Stimulated activated CD4-positive, alpha-beta T cell treated with anti-CD3 and anti-CD28 coated beads, Interleukin-1b, Interleukin-23, amount 100 ng/mL, for 48 hours (primary cell): Measurements from ENCODE around the gene ITGB3.
"Not testable (repeated sequence)": the region's sequence is repeated elsewhere in the genome, so short reads cannot be mapped to it uniquely, and the experiment has no call there.

Experiments used
- DNase-seq: peaks from one replicate; pipeline ENCODE4 v3.0.0-alpha.2; 2020

Gene ITGB3

DNA sequence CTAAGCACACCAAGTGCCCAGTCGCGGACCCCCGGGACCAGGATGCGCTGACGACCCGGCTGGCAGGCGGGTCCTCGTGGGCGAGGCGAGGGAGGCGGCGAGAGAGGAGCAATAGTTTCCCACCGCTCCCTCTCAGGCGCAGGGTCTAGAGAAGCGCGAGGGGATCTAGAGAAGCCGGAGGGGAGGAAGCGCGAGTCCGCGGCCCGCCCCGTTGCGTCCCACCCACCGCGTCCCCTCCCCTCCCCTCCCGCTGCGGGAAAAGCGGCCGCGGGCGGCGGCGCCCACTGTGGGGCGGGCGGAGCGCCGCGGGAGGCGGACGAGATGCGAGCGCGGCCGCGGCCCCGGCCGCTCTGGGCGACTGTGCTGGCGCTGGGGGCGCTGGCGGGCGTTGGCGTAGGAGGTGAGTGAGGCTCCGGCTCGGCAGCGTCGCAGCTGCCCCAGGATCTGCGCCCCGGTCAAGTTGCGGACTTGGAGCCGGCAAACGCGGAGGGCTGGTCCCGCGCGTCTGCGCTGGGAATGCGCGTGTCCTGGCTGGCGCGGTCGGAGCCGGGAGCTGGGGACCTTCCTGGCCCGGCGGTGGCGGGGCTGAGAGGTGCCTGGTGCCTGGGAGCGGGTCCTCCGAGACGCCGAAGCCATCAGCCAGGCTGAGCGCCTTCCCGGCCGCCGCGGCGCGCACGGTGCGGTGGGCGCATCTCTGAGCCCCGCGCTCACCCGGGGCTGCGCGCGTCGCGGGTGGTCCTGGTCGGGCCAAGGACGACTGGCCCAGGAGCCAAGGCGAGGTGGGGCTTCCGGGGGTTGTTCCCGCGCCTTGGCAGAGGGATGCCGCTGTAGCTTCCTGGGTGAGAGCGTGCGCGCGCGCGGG, at the start of gene ITGB3:
Gene ITGB3 (plus strand): TSS at position 287 of the 862 bp plus-strand sequence. CDS start 35 bp downstream, at position 322.
- DNase-seq = peak; percentile 54

DNA sequence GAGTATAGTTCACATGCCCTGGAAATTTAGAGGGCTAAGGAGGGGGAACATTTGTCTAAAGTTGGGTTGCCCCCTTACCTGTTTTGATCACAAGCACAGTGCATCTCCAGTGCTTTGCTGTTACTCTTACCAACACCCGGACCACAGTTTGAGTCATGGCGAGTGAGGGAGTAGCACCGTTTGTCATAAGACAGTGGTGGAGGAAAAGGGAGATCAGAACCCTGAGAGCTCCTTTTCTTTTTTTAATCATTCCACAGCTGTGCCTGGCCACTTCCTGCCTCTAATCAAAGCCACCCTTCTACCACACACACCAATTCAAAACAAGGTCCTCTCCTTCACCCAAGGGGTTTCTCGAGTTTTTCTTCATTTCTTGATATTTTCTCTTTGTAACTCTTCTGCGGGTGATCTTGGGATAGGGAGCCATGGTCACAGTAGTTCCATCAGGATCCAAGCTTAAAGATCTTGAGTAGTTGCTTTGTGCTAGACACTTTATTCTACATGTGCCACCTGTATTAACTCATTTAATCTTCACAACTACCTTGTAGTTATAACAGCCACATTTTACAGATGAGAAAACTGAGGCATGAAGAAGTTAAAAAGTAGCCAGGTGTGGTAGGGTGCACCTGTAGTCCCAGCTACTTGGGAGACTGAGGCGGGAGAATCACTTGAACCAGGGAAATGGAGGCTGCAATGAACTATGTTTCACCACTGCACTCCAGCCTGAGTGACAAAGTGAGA, 49.5 kb upstream of the ITGB3 start:
- DNase-seq = peak; percentile 77

DNA sequence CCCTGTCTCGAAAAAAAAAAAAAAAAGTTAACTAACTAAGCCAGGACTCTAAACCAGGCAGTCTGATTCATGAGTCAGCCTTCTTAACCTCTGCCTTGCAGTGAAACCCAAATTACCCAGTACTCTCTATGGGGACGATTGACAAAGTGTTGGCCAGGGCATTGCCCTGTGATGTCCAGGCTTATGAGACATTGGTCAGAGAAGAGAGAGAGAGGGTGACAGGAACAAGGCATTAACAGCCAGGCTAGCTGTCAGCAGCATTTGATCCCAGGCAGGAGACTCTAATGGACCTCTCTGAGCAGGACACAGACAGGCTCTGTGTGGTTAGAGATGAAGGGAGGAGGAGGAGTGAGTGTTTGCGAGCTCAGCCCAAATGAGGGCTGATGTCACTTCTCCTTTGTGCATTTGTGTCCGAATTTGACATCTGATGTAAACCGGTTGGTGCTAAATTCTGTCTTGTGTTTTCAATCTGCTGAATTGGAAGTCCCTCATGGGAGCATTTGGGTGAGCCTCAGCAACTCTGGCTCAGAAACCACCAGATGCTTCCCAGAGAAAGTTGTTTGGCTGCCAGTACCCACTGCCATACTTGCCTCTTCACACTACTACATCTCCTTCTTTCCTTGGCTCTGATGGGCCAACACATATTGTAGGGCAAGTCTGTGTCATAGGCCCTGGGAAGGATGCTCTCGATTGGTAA, 48.8 kb upstream of the ITGB3 start:
- DNase-seq = peak; percentile 13

DNA sequence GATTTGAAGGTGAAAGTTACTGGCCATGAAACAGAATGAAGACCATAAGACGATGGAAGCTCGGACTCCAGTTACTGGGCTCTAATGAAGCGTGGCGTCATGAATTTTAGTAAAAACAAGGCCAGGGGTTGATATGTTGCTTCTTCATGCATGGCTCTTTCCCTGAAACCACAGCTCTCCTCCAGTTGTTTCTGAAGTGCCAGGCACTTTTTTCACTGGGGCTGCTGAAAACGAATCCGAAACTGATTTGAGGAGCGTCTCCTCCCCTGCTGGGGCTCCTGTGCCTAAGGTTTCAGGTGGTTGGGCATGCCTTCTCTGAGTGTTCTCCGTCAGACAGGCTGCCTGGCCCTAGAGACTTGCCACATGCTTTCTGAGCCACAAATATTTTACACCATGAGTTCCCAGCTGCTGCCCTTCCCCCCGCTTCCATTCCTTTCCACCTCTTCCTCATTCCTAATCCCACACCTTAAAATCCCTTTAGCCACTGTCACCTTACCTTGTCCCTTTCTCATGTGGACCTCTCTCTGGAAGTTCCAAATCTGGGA, 48.1 kb upstream of the ITGB3 start:
- peak; percentile 75 for DNase-seq

DNA sequence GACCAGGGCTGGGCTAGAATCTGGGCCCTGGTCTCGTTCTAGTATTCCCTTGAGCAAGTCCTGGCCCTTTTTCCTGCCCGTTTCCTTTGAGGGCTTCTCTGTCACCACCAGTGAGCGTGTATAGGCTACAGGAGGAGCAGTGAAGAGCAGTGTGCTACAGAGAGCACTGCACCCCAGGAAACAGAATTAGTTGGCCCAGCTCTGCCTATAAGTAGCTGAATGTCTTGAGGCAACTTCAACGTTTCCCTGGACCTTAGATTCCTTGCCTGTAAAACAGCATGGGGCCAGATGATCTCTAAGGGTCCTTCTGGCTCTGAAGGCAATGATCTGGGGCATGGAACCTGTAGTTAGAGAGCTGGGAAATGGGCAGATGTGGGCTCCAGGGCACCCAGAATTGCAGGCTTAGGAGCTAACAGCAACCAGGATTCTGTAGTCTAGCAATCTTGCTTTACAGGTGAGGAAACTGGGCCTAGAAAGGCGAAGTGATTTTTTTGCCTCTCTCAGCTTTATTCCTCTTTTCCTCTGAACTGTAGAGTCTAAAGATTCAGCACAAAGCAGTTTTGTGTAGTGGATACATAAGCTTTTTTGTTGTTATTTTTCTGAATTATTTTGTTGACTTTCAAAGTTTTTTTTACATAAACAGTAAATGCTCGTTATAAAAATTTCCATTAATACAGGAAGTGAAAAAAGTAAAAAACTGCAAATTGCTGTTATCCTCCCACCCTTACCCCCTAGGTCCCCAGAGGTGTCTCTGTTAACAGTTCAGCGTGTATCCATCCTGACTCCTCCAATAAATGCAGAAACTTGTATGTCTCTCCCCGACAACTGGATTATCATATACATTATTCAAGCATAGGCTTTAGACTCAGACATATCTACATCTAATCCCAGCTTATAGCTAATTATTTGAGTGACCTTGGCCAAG, 46.2 kb upstream of the ITGB3 start:
- DNase-seq = no peak

- DNase-seq = no peak
These were observed 44.7 kb upstream of the ITGB3 start, which contains the start of gene MYL4 for GRCh38 chr17:47208744-47209488. Gene MYL4 (plus strand): TSS chr17:47209348. CDS start chr17:47209423, 75 bp downstream.

DNA sequence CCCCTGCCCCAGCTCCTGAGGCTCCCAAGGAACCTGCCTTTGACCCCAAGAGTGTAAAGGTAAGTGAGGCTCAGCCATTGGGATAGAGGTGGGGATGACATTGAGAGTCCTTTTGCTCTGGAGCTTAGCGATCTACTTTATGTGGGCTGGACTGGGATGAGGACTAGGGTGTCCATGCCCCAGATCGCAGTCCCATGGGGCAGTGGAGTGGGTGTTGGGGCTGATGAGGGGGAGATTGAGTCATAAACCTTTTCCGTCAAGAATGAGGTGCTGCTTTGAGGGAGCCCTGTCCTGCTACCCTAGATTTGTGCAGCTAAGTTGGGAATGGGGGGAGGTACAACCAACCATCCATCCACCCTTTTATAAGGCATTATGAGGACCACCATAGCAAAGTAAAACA, 44.1 kb upstream of the ITGB3 start:
- no peak for DNase-seq

GRCh38 chr17:47210105-47210504, 43.5 kb upstream of the ITGB3 start:
- no peak for DNase-seq

- DNase-seq = no peak
These were observed 42.8 kb upstream of the ITGB3 start for GRCh38 chr17:47210779-47211178.

GRCh38 chr17:47212458-47212857, 41.2 kb upstream of the ITGB3 start:
- no peak for DNase-seq

GRCh38 chr17:47213540-47213939, 40.1 kb upstream of the ITGB3 start:
- no peak for DNase-seq

DNA sequence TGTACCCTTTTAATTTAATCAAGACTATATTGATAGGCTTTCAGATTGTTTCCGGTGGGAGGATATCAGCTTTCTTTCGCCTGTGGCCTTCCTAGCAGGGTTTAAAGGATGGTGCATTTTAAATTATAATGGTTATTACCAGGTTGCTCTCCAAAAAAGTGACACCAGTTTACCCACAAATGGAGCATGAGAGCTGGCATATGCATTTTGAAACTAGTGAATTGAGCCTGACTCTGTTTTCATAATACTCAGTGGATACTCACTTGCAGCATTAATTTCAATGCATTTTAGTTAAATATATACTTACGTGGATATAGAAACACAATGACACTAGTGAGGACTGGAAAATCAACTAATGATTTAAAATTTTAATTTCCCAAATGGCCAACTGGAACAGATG, 38.7 kb upstream of the ITGB3 start:
- DNase-seq = no peak

DNA sequence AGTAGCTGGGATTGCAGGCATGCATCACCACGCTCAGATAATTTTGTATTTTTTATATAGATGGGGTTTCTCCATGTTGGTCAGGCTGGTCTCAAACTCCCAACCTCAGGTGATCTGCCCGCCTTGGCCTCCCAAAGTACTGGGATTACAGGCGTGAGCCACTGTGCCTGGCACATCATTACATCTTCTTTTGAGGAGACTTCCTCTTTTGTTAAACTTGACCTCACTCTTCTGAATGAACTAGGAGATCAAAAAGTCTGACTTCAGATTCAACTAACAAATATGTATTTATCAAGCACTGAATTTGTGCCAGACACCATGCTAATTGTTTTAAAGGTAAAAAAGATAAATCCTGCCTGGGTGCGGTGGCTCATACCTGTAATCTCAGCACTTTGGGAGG, 36.8 kb upstream of the ITGB3 start:
- not testable (repeated sequence) for DNase-seq

- DNase-seq = not testable (repeated sequence)
These were observed 36.3 kb upstream of the ITGB3 start for GRCh38 chr17:47217279-47217678.

DNA sequence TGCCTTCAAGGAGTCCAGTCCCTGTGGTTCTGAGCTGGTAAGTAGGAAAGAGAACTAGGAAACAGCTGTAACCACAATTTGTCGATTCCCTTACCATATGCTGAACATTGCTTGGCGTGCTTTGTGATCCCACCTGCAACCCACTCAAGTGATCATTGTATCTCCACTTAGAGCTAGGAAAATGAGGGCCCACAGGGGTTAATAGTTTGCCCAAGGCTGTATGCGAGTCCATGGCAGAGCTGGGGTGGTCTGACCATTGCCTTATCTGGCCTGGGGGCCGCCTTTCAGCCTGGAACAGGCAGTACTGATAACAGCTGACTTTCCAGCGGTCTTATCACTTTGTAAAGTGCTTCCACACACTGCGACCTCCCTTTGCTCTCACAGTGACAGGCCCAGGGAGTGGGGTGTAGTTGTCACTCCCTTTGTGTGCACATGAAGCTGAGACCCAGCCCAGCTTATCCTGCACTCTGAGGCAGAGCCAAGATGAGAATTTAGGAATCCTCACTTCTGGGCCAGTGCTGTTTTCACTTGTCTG, 34.7 kb upstream of the ITGB3 start:
- no peak for DNase-seq

DNA sequence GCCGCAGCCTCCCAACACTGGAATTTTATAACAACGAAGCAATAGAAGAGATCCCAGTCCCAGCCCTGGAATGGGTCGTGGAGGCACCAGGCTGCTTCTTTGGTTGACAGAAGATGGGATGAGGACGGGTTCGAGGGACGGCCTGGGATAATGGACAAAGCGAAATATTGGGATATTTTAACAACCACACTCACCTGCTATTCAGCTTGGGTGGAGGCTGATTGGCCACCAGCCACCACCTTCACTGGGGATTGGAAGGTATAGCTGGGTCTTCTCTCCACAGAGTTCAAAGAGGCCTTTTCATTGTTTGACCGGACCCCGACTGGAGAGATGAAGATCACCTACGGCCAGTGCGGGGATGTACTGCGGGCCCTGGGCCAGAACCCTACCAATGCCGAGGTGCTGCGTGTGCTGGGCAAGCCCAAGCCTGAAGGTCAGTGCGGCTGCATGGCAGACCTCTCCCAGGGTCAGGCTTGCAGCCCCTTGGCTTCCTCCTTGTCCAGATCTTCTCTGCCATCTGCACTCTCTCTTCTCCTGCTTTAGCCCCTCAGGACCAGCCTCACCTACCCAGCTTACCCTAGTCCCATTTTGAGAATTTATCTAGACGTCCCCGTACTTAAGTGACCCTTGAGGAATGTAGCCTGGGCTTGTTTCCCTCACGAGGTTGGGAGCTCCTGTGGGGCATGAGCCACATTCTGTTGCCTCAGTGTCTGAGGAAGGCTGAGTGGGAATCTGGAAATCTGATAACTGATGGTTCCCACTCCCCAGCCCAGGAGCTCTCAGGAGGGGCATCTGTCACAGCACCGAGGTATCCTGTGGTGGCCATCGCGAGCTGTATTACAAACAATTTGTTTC, 33.8 kb upstream of the ITGB3 start:
- no peak for DNase-seq

GRCh38 chr17:47220531-47220999, 33.1 kb upstream of the ITGB3 start:
- DNase-seq = no peak

DNA sequence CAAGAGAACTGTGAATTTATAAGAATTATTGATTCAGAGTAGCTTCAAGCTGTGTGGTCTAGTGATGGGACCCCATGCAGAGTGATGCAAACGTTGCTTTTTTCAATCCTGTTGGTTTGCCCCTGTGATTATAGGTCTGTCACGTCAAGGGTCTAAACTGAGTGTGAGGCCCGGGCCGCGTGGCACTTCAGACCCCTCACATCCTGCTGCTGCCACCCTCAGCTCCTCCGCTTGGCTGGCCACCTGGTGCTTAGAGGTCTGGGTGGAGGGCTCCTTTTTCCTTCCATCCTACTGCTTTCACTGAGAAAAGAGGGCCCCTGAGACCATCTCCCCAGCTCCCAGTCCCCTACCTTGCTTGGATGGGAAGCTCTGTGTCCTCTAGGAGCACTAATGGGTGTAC, 32.5 kb upstream of the ITGB3 start:
- DNase-seq = no peak

DNA sequence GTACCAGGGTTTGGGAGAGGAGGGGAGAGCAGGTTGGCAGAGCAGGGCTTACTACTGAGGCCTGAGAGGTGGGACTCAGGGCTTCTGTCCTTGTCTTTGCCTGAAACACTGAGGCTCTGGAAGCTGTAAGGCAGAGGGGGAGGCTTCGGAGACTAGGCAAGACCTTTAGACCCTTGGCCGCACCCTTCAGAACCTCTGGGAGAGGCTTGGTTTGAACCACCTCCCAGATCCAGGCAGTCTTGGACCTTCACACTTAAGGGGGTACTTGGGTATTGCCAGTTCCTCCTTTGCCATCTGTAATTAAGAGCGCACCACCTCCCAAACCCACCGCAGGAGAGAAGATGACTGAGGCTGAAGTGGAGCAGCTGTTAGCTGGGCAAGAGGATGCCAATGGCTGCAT, 31.6 kb upstream of the ITGB3 start:
- DNase-seq = no peak

DNA sequence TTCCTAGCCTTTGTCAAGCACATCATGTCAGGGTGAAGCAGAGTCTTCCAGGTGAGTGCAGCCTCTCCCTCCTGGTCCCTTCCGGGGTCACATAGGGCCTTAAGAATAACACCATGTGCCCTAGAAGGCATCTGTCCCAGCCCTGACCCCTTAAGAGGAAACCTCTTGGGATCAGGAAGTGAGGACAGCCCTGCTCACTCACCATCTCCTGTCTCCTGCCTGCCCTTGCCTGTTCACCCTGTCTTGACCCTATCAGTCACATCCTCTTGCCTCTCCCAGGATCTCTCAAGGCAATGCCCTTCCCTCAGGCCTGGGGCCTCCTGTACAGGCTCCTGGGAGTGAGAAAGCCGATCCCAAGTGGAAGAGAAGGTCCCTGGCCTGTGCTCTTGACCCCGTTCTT, 30.6 kb upstream of the ITGB3 start:
- no peak for DNase-seq
